GM18526 (cell line): Measurements from ENCODE around the gene NUCKS1.

Experiments used
- POLR2A ChIP-seq: IDR thresholded peaks from 3 replicates; pipeline ENCODE4 v1.6.1; 2011; ENCODE audit not compliant: insufficient read length; ENCODE audit errors: extremely low read depth

NUCKS1 gene

DNA sequence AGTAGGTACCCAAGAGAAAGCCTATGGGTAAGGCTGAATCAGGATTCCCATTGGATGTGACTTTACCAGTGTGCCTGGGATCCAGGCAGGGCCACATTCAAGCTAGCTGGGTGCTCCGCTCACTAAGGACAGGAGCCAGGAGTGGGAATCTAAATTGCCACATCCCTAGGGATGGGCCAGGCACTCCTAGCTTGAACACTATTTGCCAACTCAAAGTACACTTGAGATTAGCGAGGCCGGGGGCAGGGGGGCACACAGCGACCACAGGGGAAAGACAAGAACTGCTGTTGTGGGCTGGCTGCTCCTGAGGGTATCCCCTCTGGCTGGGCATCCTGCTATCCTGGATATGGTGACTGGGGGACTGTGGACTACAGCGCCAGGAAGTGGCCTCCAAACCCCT, 74.0 kb downstream of the NUCKS1 start:
- no peak for TF ChIP-seq POLR2A

DNA sequence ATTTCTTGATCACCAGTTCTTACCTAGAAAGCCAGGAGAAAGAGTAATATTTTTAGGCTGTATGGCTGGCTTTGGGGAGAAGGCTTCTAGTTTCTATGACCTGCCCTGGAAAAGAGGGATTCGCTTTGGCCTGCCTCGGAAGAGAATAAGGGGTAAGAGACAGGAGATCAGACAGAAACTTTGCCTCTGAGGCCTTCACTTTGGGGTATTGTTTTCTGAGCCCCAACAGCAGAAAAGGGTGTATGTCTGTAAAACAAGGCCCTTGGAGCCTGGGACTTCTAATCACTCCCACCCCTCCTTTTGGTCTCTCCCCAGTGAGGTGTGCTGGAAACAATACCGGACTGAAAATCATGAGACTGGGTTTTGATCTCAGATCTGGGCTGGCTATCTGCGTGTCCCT, 74.7 kb downstream of the NUCKS1 start:
- TF ChIP-seq POLR2A = no peak

DNA sequence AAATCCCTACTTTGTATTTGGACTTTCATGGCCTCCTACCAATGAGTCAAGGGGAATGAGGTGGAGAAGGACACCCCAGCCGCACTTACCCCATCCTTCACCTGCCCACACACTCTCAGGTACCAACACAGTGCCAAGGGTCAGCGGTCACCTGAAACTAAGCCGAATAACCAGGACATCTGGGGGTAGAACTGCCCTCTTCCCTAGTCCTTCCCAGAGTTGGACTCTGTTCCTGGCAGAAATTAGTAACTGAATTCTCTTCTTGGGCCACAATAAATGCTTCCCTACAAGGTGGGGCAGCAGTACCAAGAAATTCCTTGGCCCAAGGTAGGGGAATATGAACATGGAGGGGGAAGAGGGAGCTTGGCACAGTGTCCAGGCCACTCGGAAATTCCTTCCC, 77.0 kb downstream of the NUCKS1 start:
- no peak for TF ChIP-seq POLR2A

DNA sequence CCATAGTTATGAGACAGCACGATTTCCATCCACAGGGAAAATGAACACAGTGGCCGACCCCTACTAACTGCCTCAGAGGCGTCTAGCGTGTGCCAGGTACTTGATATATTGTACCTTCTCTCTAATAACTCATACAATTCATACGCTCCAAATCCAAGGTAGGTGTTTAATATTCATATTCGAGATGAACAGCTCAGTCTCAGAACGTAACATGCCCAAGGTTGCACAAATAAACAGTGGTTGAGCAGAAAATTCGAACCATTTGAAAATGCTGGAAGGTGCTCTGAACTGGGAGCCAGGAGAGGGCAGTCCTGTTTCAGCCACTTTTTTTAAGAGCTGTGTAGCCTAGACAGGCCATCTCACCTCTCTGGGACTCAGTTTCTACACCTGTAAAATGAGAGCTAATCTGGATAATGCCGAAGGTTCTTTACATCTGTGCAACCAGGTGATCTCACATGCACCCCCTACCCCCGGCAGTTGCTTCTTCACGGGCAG, 77.5 kb downstream of the NUCKS1 start:
- TF ChIP-seq POLR2A = no peak

DNA sequence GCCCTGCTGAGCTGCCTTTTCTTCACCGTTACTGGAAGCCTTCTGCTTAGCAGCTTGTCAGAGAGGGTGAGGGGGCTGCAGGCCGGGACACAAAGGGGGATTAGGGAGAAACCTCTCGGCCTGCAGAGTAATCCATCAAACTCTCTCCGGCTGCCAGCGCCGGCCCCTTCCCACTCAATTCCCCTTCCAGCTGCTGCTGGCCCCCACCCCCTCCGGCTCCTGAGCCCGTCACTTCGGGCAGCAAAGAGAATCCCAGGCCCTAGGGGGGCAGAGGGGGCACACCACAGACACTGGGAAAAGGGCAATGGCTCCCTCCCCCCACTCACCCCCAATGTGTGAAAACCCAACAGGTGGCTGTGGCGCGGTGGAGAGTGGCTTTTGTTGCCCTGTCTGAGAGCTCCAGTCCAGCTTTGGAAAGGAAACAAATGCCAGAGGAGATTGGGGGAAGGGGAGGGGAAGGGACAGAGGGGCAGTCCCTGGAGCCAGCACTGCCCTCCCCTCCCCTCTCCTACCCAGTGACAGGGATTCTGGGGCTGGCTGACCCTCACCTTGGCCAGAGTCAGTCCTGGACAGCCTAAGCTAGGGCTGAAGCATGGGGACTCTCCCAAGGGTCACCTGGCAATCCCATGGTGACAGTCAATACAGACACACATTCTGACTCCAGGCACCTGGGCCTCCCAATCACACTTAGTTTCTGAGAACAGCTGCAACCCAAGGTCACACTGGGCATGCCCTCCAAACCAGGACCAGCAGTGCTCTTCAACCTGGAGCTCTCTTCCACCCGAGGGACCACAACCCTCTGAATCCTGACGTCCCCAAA, 79.2 kb downstream of the NUCKS1 start:
- no peak for TF ChIP-seq POLR2A

DNA sequence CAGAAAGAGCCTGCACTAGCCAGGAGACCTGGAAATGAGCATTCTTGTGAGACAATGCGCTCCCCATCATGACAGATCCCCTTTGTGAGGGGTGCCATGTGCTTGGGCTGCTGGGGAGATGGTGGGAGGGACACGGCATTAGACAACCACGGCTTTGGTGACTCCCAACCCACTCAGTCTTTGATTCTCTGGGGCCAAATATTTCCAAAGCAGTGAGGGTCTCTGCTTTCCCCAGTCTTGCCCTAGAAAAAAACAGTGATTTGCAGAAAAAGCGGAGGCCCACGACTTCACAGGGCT, 79.9 kb downstream of the NUCKS1 start:
- TF ChIP-seq POLR2A = no peak

DNA sequence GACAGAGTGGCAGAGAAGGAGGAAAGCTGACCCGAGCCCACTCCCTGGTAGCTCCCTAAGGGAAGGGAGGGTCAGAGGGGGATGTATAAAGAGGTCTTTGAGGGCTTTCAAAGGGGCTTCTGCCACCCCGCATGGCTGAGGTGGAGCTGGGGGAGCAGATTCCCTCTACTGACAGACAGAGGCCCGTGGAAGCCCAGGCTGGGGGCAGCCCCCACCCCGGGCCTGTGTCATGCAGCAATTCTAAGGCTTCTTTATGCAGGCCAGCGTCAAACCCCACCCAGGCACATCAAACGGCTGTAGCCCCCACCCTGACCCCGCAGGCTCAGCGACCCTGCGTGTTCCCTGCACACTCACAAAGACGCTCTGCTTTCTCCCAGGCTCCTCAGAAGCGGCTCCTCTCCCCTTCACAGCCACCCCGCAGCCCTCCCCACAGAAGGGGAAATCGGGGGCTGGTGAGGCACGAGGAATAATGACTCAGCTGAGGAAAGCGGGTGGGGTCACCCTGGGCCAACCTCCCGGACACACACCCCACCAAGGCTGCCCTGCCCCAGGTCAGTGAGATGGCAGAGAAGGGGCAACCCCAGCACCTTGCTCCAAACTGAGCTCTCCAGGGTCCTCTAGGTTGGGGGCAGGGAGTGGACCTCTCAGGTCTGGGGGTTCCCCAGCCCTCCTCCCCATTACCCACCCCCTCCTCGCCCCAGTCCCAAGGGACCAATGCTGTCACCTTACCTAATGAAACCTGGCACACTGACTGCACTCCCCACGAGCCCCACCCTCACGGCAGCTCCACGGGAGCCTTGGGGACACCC, 80.4 kb downstream of the NUCKS1 start:
- no peak for TF ChIP-seq POLR2A

DNA sequence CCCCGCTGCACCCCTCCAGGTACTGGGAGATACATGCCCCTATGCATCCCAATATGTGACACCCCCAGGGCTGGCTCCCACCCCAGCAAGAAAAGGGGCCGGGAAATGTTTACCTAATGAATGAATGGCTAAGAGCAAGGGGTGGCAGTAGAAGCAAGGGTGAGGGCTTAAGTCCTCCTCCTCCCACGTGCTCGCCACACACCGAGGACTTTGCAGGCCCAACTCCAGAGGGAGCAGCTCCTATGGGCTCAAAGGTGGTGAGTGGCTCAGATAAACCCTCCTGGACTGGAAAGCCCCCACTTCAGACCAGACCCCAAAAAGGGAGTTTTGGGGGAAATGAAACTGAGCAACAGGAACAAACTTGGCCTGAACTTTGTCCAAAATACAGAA, 81.0 kb downstream of the NUCKS1 start:
- peak; percentile 20 for TF ChIP-seq POLR2A

DNA sequence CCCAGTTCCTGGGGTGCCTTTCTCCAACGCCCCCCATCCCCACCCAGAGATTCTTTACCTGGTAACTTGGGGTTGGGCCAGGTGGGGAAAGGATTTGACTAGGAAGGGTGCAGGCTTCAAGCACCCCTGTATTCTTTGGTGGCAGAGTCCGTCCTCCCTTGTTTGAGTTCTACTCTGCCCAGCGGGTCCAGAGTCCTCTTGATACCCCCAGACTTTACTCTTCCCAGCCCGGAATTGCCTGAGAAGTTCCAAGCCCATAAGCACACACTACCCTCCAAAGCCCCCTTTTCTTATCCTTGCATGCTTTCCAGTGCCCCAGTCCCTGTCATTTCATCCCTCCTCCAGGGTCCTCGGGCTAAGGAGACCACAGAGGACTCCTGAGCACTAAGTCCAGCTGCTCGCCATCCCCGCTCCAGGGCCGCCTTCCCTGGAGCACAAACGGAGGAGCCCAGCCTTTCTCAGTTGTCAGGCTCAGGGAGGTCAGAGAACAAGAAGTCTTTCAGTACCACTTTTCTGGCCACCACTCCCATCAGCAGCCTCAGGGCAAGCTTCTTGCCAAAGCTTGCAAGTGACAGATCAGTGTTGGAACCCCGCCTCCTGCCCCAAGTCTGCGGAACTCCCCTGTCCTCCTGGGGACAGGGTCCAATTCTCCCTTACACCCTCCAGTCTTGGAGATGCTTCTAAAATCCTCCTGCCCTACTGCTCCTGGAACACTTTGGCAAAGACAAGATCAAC, 81.9 kb downstream of the NUCKS1 start:
- TF ChIP-seq POLR2A = no peak

DNA sequence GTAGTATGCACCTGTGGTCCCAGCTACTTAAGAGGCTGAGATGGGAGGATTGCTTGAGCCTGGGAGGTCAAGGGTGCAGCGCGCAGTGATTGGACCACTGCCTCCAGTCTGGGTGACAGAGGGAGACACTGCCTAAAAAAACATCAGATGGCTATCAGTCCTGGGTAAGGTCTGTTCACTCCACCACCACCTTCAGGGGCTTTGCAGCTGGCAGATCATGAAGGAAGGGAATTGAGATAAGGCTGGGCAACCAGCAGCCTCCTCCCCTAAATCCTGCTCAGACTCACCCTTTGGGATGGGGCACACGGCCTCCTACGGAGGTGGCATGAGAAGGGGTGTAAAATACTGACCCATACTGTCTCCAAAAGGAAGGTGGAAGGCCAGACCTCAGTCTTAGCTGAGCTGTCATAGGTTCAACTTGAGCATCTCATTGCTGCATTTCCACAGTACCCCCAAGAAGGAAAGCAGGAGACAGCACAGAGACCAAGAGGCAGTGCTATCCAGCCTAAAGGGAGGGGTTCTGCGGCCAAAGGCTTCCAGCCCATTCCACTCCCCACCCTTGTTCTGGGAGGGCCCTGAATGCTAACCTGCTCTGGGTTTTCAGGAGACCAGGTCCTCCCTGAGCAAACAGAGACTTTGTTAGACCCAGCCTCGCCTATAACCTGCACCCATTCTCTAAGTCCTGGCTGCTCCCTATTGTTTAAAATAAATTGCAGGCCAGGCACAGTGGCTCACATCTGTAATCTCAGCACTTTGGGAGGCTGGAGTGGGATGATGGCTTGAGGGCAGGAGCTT, 83.4 kb downstream of the NUCKS1 start:
- no peak for TF ChIP-seq POLR2A

DNA sequence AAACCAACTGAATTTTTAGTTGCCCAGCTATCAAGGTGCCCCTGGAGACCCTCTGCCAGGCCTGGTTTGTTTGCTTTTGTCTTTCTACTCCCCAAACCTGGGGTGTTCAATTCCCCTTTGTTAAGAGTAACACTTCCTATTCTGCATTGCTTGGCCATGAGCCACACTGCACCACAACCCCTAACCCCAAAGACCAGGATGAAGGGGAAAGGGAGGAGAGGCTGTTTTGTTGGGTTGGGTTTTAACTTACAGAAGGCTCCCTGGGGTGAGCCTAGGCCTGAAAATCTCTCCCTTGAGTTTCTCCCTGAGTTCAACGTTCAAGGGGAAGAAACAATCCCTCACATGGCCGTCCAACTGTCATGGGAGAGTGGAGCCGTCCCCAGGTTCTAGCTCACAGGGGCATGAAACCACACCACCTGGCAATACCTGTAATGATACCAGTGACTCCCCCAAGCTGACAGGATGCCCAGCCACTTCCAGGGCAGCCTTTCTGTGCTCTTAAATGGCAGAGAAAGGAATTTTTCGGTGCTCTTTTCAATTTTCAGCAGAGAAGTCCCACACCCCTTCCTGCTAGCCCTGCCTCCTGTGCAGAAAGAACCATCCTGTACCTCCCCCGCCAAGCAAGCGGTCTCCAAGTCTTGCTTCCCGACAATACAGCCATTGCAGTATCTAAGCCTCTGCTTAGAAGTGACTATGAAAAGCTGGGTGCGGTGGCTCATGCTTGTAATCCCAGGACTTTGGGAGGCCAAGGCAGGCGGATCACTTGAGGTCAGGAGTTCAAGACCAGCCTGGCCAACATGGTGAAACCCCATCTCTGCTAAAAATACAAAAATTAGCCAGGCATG, 84.6 kb downstream of the NUCKS1 start:
- no peak for TF ChIP-seq POLR2A

DNA sequence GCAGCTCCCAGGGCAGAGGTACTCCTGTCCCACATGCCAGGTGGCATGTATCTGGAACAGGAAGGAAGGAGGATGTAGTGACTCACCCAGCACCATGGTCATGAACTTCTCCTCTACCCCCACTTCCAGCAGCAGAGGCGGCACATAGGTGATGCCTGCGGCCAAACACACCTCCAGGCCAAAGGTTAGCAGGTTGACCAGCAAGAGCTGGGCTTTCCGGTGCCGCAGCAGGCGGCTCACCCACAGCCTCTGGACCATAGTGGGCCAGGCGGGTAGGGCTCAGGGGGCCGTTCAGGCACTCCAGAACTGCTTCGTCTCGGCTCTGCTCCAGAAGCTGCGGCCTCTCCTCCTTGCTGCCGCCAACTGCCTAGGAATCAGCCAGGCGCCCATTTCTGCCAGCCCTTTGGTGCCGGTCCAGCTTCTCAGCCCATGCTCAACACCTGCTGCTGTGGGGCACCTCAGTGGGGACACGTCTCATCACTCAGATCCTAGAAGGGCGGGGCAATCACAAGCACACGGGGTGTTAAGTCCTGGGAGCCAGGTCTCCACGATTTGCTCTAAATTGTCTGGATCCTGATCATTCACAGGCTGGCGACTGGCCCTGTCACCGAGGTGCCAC, 85.5 kb downstream of the NUCKS1 start:
- no peak for TF ChIP-seq POLR2A

DNA sequence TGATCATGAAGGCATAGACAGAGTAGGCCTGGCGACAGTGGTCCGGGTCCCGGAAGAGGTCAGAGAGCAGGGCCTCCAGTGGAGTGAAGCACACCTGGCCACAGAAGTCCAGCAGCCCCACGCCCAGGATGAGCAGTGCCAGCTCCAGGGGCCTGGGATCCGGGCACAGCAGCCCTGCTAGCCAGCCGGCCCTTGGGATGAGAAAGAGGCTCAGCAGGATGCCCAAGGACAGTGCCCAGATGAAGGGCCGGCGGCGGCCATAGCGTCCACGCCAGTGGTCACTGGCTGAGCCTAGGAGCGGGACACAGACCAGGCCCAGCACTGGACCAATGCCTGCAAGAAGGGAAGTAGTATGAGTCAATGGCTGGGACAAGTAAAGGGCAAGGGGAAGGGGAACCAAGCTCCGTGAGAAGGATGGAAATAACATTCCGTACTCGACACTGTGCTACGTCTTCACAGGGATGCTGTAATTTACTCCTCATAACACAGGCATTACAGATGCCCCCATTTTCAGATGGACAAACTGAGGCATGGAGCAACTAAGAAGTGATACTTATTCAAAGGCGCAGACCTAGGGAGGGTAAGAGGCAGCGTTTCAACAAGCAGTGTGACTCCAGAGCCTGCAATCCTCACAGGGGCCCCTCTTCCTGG, 86.6 kb downstream of the NUCKS1 start:
- TF ChIP-seq POLR2A = no peak
